IMR-90 (cell line): ENCODE data around the gene GMEB2. TPM values are rescaled to one million over a fixed set of nuclear protein-coding genes. Genes with fewer than 3 reads are reported as not detected.

Source experiments
- ATAC-seq: fragments of 200-7000 bp; cut with Tn5 transposase; 2 replicates; pipeline ENCODE4 v1.9.1; 2020; ENCODE audit warnings: low read depth, mild to moderate bottlenecking, moderate library complexity
- BruUV-seq: library from RNA; stranded (reverse); fragments of 400-500 nt; replicated peaks from 2 replicates; lab custom pipeline; 2021; lab: Mats Ljungman, UMichigan
- CTCF ChIA-PET: fragments of 300-600 bp; formaldehyde crosslinking; extraction: SDS; loops from one replicate; lab custom pipeline; 2021; ENCODE audit warnings: antibody characterized with exemption; lab: Yijun Ruan, JAX
- POLR2A ChIA-PET: fragments of 300-600 bp; sonication (Branson Sonifier 250); formaldehyde crosslinking; loops from one replicate; lab custom pipeline; 2022; ENCODE audit warnings: antibody characterized with exemption; ENCODE audit not compliant: unreplicated experiment; lab: Charles Lee
- DNase-seq: peaks from one replicate; pipeline ENCODE4 v3.0.0; 2013
- H2AFZ ChIP-seq: replicated peaks from 2 replicates; pipeline ENCODE3; 2013; ENCODE audit warnings: low read length, mild to moderate bottlenecking; ENCODE audit not compliant: poor library complexity
- H2AK5ac ChIP-seq: 2 replicates; pipeline ENCODE4 v1.6.1; 2013; ENCODE audit warnings: low read depth, low read length, inconsistent platforms
- H2AK9ac ChIP-seq: replicated peaks from 2 replicates; pipeline ENCODE3; 2013; ENCODE audit warnings: mild to moderate bottlenecking, low read depth, low read length, moderate library complexity; ENCODE audit not compliant: poor library complexity
- H2BK120ac ChIP-seq: 2 replicates; pipeline ENCODE4 v1.6.1; 2013; ENCODE audit warnings: low read depth, low read length, inconsistent platforms
- H2BK15ac ChIP-seq: 3 replicates; pipeline ENCODE4 v1.6.1; 2013; ENCODE audit warnings: low read depth, low read length, inconsistent platforms
- H2BK20ac ChIP-seq: 2 replicates; pipeline ENCODE4 v1.6.1; 2013; ENCODE audit warnings: low read depth, mild to moderate bottlenecking, inconsistent platforms, low read length, moderate library complexity
- H2BK5ac ChIP-seq: 2 replicates; pipeline ENCODE4 v1.6.1; 2013; ENCODE audit warnings: mild to moderate bottlenecking, low read depth, low read length, inconsistent platforms; ENCODE audit not compliant: poor library complexity, severe bottlenecking
- H3K14ac ChIP-seq: replicated peaks from 2 replicates; pipeline ENCODE4 v1.6.1; 2013; ENCODE audit warnings: low read depth, low read length, inconsistent platforms
- H3K18ac ChIP-seq: 2 replicates; pipeline ENCODE4 v1.6.1; 2013; ENCODE audit warnings: low read depth, low read length, control low read depth
- H3K23ac ChIP-seq: 2 replicates; pipeline ENCODE4 v1.6.1; 2013; ENCODE audit warnings: low read depth, low read length, inconsistent platforms
- H3K27ac ChIP-seq: 2 replicates; pipeline ENCODE4 v1.5.1; 2013; ENCODE audit warnings: mild to moderate bottlenecking, control low read depth, low read length; ENCODE audit not compliant: insufficient read depth
- H3K27me3 ChIP-seq: 2 replicates; pipeline ENCODE4 v1.6.1; 2013; ENCODE audit warnings: low read length; ENCODE audit not compliant: control insufficient read depth, insufficient read depth
- H3K36me3 ChIP-seq: 2 replicates; pipeline ENCODE4 v1.6.1; 2013; ENCODE audit warnings: low read length, mixed read lengths; ENCODE audit not compliant: control insufficient read depth, insufficient read depth
- H3K4ac ChIP-seq: 2 replicates; pipeline ENCODE4 v1.6.1; 2013; ENCODE audit warnings: low read depth, low read length, inconsistent platforms
- H3K4me1 ChIP-seq: 2 replicates; pipeline ENCODE4 v1.6.1; 2013; ENCODE audit warnings: low read length, mixed read lengths; ENCODE audit not compliant: control insufficient read depth, insufficient read depth
- H3K4me2 ChIP-seq: 2 replicates; pipeline ENCODE4 v1.6.1; 2013; ENCODE audit warnings: low read depth, mild to moderate bottlenecking, control low read depth, low read length, moderate library complexity
- H3K4me3 ChIP-seq: 2 replicates; pipeline ENCODE4 v1.5.1; 2013; ENCODE audit warnings: low read depth, mild to moderate bottlenecking, control low read depth, low read length, moderate library complexity; ENCODE audit not compliant: insufficient read depth
- H3K56ac ChIP-seq: 2 replicates; pipeline ENCODE4 v1.6.1; 2013; ENCODE audit warnings: low read length, inconsistent platforms; ENCODE audit not compliant: insufficient read depth; ENCODE audit errors: extremely low read depth
- H3K79me1 ChIP-seq, 2 experiments: 2 replicates each; pipeline ENCODE4 v1.6.1; 2013; ENCODE audit warnings: low read length in 2 of 2, inconsistent platforms in 1 of 2, low read depth in 1 of 2
- H3K9ac ChIP-seq: 2 replicates; pipeline ENCODE4 v1.6.1; 2013; ENCODE audit warnings: low read depth, low read length, control low read depth
- H3K9me1 ChIP-seq: 2 replicates; pipeline ENCODE4 v1.6.1; 2013; ENCODE audit warnings: low read length, inconsistent platforms; ENCODE audit not compliant: insufficient read depth
- H3K9me3 ChIP-seq: 2 replicates; pipeline ENCODE4 v1.6.1; 2013; ENCODE audit warnings: low read length; ENCODE audit not compliant: control insufficient read depth, insufficient read depth
- H4K20me1 ChIP-seq: 2 replicates; pipeline ENCODE4 v1.6.1; 2013; ENCODE audit warnings: low read length, inconsistent platforms; ENCODE audit not compliant: insufficient read depth
- H4K5ac ChIP-seq: 2 replicates; pipeline ENCODE4 v1.6.1; 2013; ENCODE audit warnings: mild to moderate bottlenecking, low read depth, low read length, control low read depth
- H4K8ac ChIP-seq, 2 experiments: 2 replicates each; pipeline ENCODE4 v1.6.1; 2013; ENCODE audit warnings: low read depth in 2 of 2, low read length in 2 of 2, control low read depth in 1 of 2, inconsistent platforms in 1 of 2
- H4K91ac ChIP-seq: 2 replicates; pipeline ENCODE4 v1.6.1; 2013; ENCODE audit warnings: low read depth, low read length, inconsistent platforms; ENCODE audit not compliant: insufficient read depth
- BHLHE40 ChIP-seq: fragments of 150-350 bp; IDR thresholded peaks from 2 replicates; pipeline ENCODE4 v1.6.1; 2016; ENCODE audit warnings: mild to moderate bottlenecking, low read depth, low read length
- MAZ ChIP-seq: IDR thresholded peaks from 2 replicates; pipeline ENCODE4 v1.6.1; 2012; ENCODE audit warnings: low read depth, mild to moderate bottlenecking, low read length, improper control_type of control experiment, moderate library complexity, borderline replicate concordance
- MXI1 ChIP-seq: IDR thresholded peaks from 2 replicates; pipeline ENCODE4 v1.6.1; 2012; ENCODE audit warnings: low read depth, mild to moderate bottlenecking, low read length, moderate library complexity, borderline replicate concordance
- POLR2A ChIP-seq: IDR thresholded peaks from 2 replicates; pipeline ENCODE4 v1.6.1; 2012; ENCODE audit warnings: mild to moderate bottlenecking, low read depth, low read length
- RAD21 ChIP-seq: IDR thresholded peaks from 2 replicates; pipeline ENCODE4 v1.6.1; 2012; ENCODE audit warnings: low read length, improper control_type of control experiment
- RCOR1 ChIP-seq: IDR thresholded peaks from 2 replicates; pipeline ENCODE4 v1.6.1; 2012; ENCODE audit warnings: mild to moderate bottlenecking, low read length, improper control_type of control experiment; ENCODE audit not compliant: insufficient replicate concordance
- RFX5 ChIP-seq: IDR thresholded peaks from 2 replicates; pipeline ENCODE4 v1.8.0; 2012; ENCODE audit warnings: low read depth, mild to moderate bottlenecking, low read length, moderate library complexity
- SMC3 ChIP-seq: fragments of 150-350 bp; IDR thresholded peaks from 2 replicates; pipeline ENCODE4 v1.6.1; 2016; ENCODE audit warnings: low read depth, mild to moderate bottlenecking, antibody characterized with exemption, low read length, moderate library complexity
- USF2 ChIP-seq: fragments of 150-350 bp; IDR thresholded peaks from 2 replicates; pipeline ENCODE4 v1.6.1; 2017; ENCODE audit warnings: mild to moderate bottlenecking, antibody characterized with exemption, low read length, low read depth
- WGBS, 2 experiments: methylation state at CpG; one replicate each; pipeline versions ENCODE4 v1.1.5 to v1.1.7; 2013; ENCODE audit warnings: missing lambda C conversion rate in 2 of 2; ENCODE audit not compliant: insufficient read length in 1 of 2; ENCODE audit errors: extremely low coverage in 2 of 2; 5-methylcytosine and 5-hydroxymethylcytosine counted together
- dilution Hi-C: fragments of 300-500 bp; cut with HindIII; formaldehyde crosslinking; loops from one replicate; pipeline ENCODE4 v1.14.3; 2018; ENCODE audit warnings: low sequenced_read_pairs; ENCODE audit not compliant: unreplicated experiment
- in situ Hi-C: fragments of 300-500 bp; cut with MboI; formaldehyde crosslinking; loops from 3 replicates; pipeline ENCODE4 v1.14.3; 2019; ENCODE audit warnings: low sequenced_read_pairs, inconsistent platforms, mixed read lengths
- intact Hi-C: fragments of 100-400 bp; cut with micrococcal nuclease; formaldehyde crosslinking; loops from 2 replicates; pipeline ENCODE4 v1.10.0; 2022
- polyA plus RNA-seq, 3 experiments: library from polyadenylated mRNA; depleted of rRNA; stranded (reverse); fragments of >200 nt; gene quantifications; 2 replicates each; pipeline ENCODE4 v1.2.3, GENCODE V29; 2012; ENCODE audit warnings: low replicate concordance in 1 of 3
- total RNA-seq: library from RNA; depleted of rRNA; stranded (reverse); fragments of >200 nt; gene quantifications from 2 replicates; pipeline ENCODE4 v1.2.3, GENCODE V29; 2012
- TF ChIP-seq, protein P1 (sequence below): conservative IDR thresholded peaks from 2 replicates; pipeline ENCODE4 v1.5.1; 2012; ENCODE audit warnings: mild to moderate bottlenecking, low read depth, low read length, improper control_type of control experiment
- TF ChIP-seq, protein P2 (sequence below): fragments of 150-350 bp; IDR thresholded peaks from 2 replicates; pipeline ENCODE4 v1.6.1; 2016; ENCODE audit warnings: low read depth, mild to moderate bottlenecking, low read length, moderate library complexity, borderline replicate concordance

Gene GMEB2
- total and polyA plus RNA-seq, 2 of the 4 experiments (the other 2 are of a cell fraction): 5.0 to 10.0 TPM

- intact Hi-C loops (no loop called here), in situ Hi-C loops (no loop called here), dilution Hi-C loops (no loop called here)
- Histone ChIP-seq H4K20me1 (no peaks in the 10 kb centered on the region), H3K23ac (no peak overlapping the region), H2AK5ac (no peak overlapping the region), H3K27ac (no peak overlapping the region), H3K9me3 (no peaks in the 10 kb centered on the region), H4K8ac (no peak overlapping the region), H3K79me1 (peaks cover 4 to 7% of the 10 kb centered on the region in 2 experiments; a peak in 3 of 4 replicates), H2AFZ (no peak overlapping the region), H3K4ac (no peak overlapping the region), H3K9me1 (no peaks in the 10 kb centered on the region), H2BK15ac (no peak overlapping the region), H3K9ac (no peak overlapping the region), H4K5ac (no peak overlapping the region), H2BK5ac (no peak overlapping the region), H3K4me1 (peaks cover 5% of the 10 kb centered on the region), H3K4me2 (no peak overlapping the region), H3K14ac (no peak overlapping the region), H2AK9ac (no peak overlapping the region), H3K56ac (no peak overlapping the region), H3K36me3 (no peaks in the 10 kb centered on the region), H3K4me3 (no peak overlapping the region), H3K27me3 (no peaks in the 10 kb centered on the region), H2BK120ac (no peak overlapping the region), H2BK20ac (no peak overlapping the region), H3K18ac (no peak overlapping the region), H4K91ac (no peak overlapping the region)
- ATAC-seq (no peak), DNase-seq (no peak)
- CTCF ChIA-PET: no interaction called here
- WGBS, 2 experiments: 94% methylated on average over 7 of the region's 26 CpGs; no CpG with 5 or more reads in 1 of the 2 experiments
- no TSS peak for BruUV-seq
- TF ChIP-seq SMC3 (no peak), RAD21 (no peak), RFX5 (no peak), BHLHE40 (no peak), USF2 (no peak), MAZ (no peak), MXI1 (no peak), POLR2A (no peak), RCOR1 (no peak)
- TF ChIP-seq, protein P1, sequence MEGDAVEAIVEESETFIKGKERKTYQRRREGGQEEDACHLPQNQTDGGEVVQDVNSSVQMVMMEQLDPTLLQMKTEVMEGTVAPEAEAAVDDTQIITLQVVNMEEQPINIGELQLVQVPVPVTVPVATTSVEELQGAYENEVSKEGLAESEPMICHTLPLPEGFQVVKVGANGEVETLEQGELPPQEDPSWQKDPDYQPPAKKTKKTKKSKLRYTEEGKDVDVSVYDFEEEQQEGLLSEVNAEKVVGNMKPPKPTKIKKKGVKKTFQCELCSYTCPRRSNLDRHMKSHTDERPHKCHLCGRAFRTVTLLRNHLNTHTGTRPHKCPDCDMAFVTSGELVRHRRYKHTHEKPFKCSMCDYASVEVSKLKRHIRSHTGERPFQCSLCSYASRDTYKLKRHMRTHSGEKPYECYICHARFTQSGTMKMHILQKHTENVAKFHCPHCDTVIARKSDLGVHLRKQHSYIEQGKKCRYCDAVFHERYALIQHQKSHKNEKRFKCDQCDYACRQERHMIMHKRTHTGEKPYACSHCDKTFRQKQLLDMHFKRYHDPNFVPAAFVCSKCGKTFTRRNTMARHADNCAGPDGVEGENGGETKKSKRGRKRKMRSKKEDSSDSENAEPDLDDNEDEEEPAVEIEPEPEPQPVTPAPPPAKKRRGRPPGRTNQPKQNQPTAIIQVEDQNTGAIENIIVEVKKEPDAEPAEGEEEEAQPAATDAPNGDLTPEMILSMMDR: no peak
- TF ChIP-seq, protein P2, sequence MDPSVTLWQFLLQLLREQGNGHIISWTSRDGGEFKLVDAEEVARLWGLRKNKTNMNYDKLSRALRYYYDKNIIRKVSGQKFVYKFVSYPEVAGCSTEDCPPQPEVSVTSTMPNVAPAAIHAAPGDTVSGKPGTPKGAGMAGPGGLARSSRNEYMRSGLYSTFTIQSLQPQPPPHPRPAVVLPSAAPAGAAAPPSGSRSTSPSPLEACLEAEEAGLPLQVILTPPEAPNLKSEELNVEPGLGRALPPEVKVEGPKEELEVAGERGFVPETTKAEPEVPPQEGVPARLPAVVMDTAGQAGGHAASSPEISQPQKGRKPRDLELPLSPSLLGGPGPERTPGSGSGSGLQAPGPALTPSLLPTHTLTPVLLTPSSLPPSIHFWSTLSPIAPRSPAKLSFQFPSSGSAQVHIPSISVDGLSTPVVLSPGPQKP: no peak
- POLR2A ChIA-PET: no interaction called here
These were observed 48.5 kb downstream of the GMEB2 start for GRCh38 chr20:63578224-63579016.
